Astrocyte of the cerebellum (primary cell): Measurements from ENCODE around the gene LIN9.
"Not testable (repeated sequence)": the region's sequence is repeated elsewhere in the genome, so short reads cannot be mapped to it uniquely, and the experiment has no call there.

Experiments used
- DNase-seq: peaks from one replicate; pipeline ENCODE4 v3.0.0-alpha.2; 2011; ENCODE audit warnings: low read depth
- H3K4me3 ChIP-seq: 2 replicates; pipeline ENCODE4 v1.5.1; 2011; ENCODE audit warnings: mild to moderate bottlenecking, low read depth, low read length, moderate library complexity
- in situ Hi-C: cut with HindIII; loops from 2 replicates; pipeline ENCODE4 v1.10.0; 2017; ENCODE audit warnings: low sequenced_read_pairs
- TF ChIP-seq, protein P1 (sequence below): IDR thresholded peaks from 2 replicates; pipeline ENCODE4 v1.5.1; 2012; ENCODE audit warnings: low read length, low read depth, moderate library complexity, mild to moderate bottlenecking; ENCODE audit errors: missing control alignments

Gene LIN9

GRCh38 chr1:226350519-226350865 lies 41.5 kb upstream of the LIN9 start:
- H3K4me3 ChIP-seq: no peak overlapping the region
- in situ Hi-C loops: no loop called here
- DNase-seq: no peak
- TF ChIP-seq, protein P1, sequence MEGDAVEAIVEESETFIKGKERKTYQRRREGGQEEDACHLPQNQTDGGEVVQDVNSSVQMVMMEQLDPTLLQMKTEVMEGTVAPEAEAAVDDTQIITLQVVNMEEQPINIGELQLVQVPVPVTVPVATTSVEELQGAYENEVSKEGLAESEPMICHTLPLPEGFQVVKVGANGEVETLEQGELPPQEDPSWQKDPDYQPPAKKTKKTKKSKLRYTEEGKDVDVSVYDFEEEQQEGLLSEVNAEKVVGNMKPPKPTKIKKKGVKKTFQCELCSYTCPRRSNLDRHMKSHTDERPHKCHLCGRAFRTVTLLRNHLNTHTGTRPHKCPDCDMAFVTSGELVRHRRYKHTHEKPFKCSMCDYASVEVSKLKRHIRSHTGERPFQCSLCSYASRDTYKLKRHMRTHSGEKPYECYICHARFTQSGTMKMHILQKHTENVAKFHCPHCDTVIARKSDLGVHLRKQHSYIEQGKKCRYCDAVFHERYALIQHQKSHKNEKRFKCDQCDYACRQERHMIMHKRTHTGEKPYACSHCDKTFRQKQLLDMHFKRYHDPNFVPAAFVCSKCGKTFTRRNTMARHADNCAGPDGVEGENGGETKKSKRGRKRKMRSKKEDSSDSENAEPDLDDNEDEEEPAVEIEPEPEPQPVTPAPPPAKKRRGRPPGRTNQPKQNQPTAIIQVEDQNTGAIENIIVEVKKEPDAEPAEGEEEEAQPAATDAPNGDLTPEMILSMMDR: no peak

DNA sequence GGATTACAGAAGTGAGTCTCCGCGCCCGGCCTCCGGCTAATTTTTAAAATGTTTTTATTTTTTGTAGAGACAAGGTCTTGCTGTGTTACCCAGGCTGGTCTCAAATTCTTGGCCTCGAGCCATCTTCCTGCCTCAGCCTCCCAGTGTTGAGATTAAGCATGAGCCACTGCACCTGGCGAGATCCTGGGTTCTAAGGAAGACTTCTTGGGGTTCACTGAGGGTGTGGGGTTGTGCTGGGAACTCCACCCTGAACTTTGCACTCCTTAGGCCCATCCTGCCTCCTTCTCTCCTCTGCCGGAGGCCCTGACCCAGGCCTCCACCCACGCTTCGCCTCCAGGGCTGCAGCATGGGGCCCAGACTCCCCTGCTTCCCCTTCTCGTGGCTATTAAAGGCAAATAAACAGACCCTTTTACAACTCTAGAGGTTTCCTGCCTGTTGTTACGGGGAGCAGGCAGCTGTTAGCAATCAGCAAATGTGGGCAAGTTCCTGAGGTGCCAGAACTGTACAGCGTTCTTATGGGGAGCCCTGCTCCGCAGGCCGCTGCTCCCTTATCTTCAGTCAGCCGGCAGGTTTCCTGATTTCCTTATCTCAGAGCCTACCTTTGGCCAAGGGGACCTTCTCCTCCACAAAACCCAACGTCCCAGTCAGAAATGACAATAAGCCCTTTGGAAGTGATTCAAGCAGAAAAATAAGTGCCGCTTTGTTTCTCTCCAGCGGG lies 41.0 kb upstream of the LIN9 start:
- in situ Hi-C loops: no loop called here
- H3K4me3 ChIP-seq: no peak overlapping the region
- DNase-seq: no peak
- TF ChIP-seq, protein P1: no peak

- in situ Hi-C loops: no loop called here
- TF ChIP-seq, protein P1: no peak
Observed at GRCh38 chr1:226349081-226349480, 40.1 kb upstream of the LIN9 start.

DNA sequence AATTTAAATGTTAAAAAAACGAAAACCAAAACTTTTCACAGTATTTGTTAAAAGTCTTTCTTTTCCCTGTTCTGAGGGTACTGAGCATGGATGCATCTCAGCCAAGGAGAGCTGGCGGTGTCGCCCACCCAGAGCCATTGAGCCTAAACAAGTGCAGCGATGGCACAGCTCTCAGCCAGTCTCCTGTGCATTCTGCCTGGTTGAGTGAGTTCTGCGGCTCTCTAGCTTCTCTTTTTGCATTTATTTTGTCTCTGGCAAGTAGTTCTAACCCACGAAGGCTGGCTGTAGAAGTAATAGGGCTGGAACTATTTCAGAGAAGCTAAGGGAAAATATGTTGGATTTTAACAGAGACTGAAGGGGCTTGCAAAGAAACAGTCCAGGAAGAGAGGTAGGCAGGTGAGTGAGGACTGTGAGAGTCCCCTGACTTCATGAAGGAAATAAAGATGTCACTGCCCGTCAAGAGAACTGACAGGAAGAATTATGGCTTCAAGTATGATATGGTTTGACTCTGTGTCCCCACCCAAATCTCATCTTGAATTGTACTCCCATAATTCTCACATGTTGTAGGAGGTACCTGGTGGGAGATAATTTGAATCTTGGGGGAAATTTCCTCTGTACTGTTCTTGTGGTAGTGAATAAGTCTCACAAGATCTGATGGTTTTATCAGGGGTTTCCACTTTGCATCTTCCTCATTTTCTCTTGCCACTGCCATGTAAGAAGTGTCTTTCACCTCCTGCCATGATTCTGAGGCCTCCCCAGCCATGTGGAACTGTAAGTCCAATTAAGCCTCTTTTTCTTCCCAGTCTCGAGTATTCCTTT lies 35.7 kb upstream of the LIN9 start:
- DNase-seq: no peak
- in situ Hi-C loops: no loop called here
- TF ChIP-seq, protein P1: no peak
- no peak overlapping the region for H3K4me3 ChIP-seq

More at GRCh38 chr1:226349081-226349480, 40.1 kb upstream of the LIN9 start:
- no peak overlapping the region for H3K4me3 ChIP-seq
- no peak for DNase-seq

DNA sequence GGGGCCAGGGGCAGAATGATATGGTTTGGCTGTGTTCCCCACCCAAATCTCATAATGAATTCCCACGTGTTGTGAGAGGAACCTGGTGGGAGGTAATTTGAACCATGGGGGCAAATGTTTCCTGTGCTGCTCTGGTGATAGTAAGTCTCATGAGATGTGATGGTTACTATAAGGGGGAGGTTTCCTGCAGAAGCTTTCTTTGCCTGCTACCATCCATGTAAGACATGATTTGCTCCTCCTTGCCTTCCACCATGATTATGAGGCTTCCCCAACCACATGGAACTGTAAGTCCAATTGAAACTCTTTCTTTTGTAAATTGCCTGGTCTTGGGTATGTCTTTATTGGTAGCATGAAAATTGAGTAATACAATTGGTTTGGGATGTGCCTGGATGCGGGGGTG lies 33.7 kb upstream of the LIN9 start:
- TF ChIP-seq, protein P1: no peak
- no peak overlapping the region for H3K4me3 ChIP-seq
- in situ Hi-C loops: no loop called here
- no peak for DNase-seq

DNA sequence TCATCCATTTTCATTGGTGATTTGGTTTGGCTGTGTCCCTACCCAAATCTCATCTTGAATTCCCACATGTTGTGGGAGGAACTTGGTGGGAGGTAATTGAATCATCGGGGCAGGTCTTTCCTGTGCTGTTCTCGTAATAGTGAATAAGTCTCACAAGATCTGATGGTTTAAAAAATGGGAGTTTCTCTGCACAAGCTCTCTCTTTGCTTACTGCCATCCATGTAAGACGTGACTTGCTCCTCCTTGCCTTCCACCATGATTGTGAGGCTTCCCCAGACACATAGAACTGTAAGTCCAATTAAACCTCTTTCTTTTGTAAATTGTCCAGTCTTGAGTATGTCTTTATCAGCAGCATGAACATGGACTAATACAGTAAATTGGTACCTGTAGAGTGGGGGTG lies 31.1 kb upstream of the LIN9 start:
- H3K4me3 ChIP-seq, DNase-seq, in situ Hi-C loops: not testable (repeated sequence)

DNA sequence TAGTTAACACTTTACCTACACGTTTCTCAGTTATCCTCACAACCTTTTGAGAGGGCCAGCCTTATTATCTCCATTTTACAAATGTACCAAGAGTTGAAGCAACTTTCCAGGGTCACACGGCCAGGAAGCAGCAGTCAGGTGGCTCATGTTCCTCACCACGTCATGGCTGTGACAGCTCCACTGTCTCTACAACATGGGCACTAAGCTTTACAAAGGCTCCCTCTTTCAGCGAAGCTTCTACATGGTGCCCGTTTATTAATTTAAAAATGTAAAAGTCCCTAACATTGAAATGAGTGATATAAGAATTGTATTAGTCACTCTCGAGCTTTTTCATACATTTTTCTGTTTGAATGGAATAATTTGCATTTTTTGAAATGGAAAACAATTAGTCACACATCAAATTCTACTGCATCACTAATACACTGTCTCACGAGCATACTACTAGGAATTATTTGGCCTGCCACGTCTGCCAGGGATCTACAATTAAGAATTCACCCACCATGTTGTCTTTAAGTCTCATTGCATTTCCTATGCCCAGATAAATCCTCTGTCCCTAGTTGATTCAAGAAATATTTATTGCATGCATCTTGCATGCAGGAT lies 28.4 kb upstream of the LIN9 start:
- no peak overlapping the region for H3K4me3 ChIP-seq
- DNase-seq: no peak
- in situ Hi-C loops: no loop called here
- TF ChIP-seq, protein P1: no peak
